ENCODE results near the gene CENPP. TPM values are rescaled to one million over a fixed set of nuclear protein-coding genes. Genes with fewer than 3 reads are reported as not detected.

CENPP gene
- polyA plus RNA-seq, 6 donors from 2014 or later, result 2.9 to 5.3 (median 4.2) TPM

GRCh38 chr9:92603990-92604389 is 278.2 kb downstream of the CENPP start:
- H3K27me3 Mint-ChIP-seq, result no peaks in the 10 kb centered on the region
- peaks cover 14 to 24% of the 10 kb centered on the region in 2 donors for H3K36me3 Mint-ChIP-seq
- peaks cover 11 to 24% (median 14%) of the 10 kb centered on the region in 7 donors for H3K9me3 Mint-ChIP-seq
- no peak for DNase-seq
- no peak for ATAC-seq (ENCODE audit: low read depth in 2 of 2)
- no peak overlapping the region for H3K27ac Mint-ChIP-seq
- no peak overlapping the region for H3K4me3 Mint-ChIP-seq
- peaks cover 0 to 3% (median 2%) of the 10 kb centered on the region in 3 donors for H3K4me1 Mint-ChIP-seq

GRCh38 chr9:92605224-92605623 is 279.5 kb downstream of the CENPP start:
- H3K36me3 Mint-ChIP-seq, result peaks cover 14 to 24% of the 10 kb centered on the region in 2 donors
- H3K27me3 Mint-ChIP-seq, result no peaks in the 10 kb centered on the region
- peaks cover 11 to 24% (median 14%) of the 10 kb centered on the region in 7 donors for H3K9me3 Mint-ChIP-seq
- no peak overlapping the region for H3K4me3 Mint-ChIP-seq
- DNase-seq (no peak), ATAC-seq (ENCODE audit: low read depth in 2 of 2) (no peak)
- H3K27ac Mint-ChIP-seq, result no peak overlapping the region
- peaks cover 0 to 3% (median 2%) of the 10 kb centered on the region in 3 donors for H3K4me1 Mint-ChIP-seq

- H3K36me3 Mint-ChIP-seq, result peaks cover 20 to 28% of the 10 kb centered on the region in 2 donors
These were observed 281.3 kb downstream of the CENPP start for GRCh38 chr9:92607088-92607487.

GRCh38 chr9:92607773-92608172 is 282.0 kb downstream of the CENPP start:
- Mint-ChIP-seq H3K4me1 (peaks cover 0 to 3% (median 0%) of the 10 kb centered on the region in 3 donors), H3K36me3 (peaks cover 18 to 26% of the 10 kb centered on the region in 2 donors), H3K9me3 (peaks cover 8 to 24% (median 14%) of the 10 kb centered on the region in 7 donors), H3K27me3 (no peaks in the 10 kb centered on the region), H3K4me3 (no peak overlapping the region), H3K27ac (no peak overlapping the region)
- DNase-seq (no peak), ATAC-seq (ENCODE audit: low read depth in 2 of 2) (no peak)

More at GRCh38 chr9:92607088-92607487, 281.3 kb downstream of the CENPP start:
- Mint-ChIP-seq H3K27ac (no peak overlapping the region), H3K4me1 (peaks cover 0 to 3% (median 2%) of the 10 kb centered on the region in 3 donors), H3K27me3 (no peaks in the 10 kb centered on the region), H3K9me3 (peaks cover 11 to 24% (median 14%) of the 10 kb centered on the region in 7 donors), H3K4me3 (no peak overlapping the region)
- no peak for DNase-seq
- no peak for ATAC-seq (ENCODE audit: low read depth in 2 of 2)

- no peak overlapping the region for H3K27ac Mint-ChIP-seq
- peaks cover 0 to 3% (median 0%) of the 10 kb centered on the region in 3 donors for H3K4me1 Mint-ChIP-seq
- H3K9me3 Mint-ChIP-seq, result peaks cover 7 to 20% (median 12%) of the 10 kb centered on the region in 7 donors
- H3K4me3 Mint-ChIP-seq, result no peak overlapping the region
- no peak for ATAC-seq (ENCODE audit: low read depth in 2 of 2)
- no peaks in the 10 kb centered on the region for H3K27me3 Mint-ChIP-seq
- no peak for DNase-seq
- peaks cover 17 to 23% of the 10 kb centered on the region in 2 donors for H3K36me3 Mint-ChIP-seq
These were observed 282.6 kb downstream of the CENPP start for GRCh38 chr9:92608241-92608908.

- peaks cover under 1 to 14% (median 7%) of the 10 kb centered on the region in 7 donors for H3K9me3 Mint-ChIP-seq
- DNase-seq, result no peak
- no peaks in the 10 kb centered on the region for H3K27me3 Mint-ChIP-seq
- ATAC-seq (ENCODE audit: low read depth in 2 of 2), result no peak
- no peaks in the 10 kb centered on the region for H3K4me1 Mint-ChIP-seq
- no peak overlapping the region for H3K4me3 Mint-ChIP-seq
- H3K36me3 Mint-ChIP-seq, result peaks cover 12 to 17% of the 10 kb centered on the region in 2 donors
- H3K27ac Mint-ChIP-seq, result no peak overlapping the region
These were observed 283.2 kb downstream of the CENPP start for GRCh38 chr9:92608909-92609445.

- Mint-ChIP-seq H3K4me1 (no peaks in the 10 kb centered on the region), H3K4me3 (no peak overlapping the region), H3K27ac (peak overlapping the region in 1 of 6 donors; percentile 41), H3K27me3 (no peaks in the 10 kb centered on the region), H3K9me3 (peaks cover 0 to 2% (median 0%) of the 10 kb centered on the region in 7 donors), H3K36me3 (peaks cover 18 to 19% of the 10 kb centered on the region in 2 donors)
- ATAC-seq (ENCODE audit: low read depth in 2 of 2) (no peak), DNase-seq (no peak)
These were observed 285.0 kb downstream of the CENPP start for GRCh38 chr9:92610470-92611420.

- no peak for DNase-seq
- H3K4me1 Mint-ChIP-seq, result no peaks in the 10 kb centered on the region
- no peak overlapping the region for H3K4me3 Mint-ChIP-seq
- H3K27ac Mint-ChIP-seq, result peak overlapping the region in 1 of 6 donors; percentile 61
- peaks cover 22 to 24% of the 10 kb centered on the region in 2 donors for H3K36me3 Mint-ChIP-seq
- ATAC-seq (ENCODE audit: low read depth in 2 of 2), result no peak
- no peaks in the 10 kb centered on the region for H3K9me3 Mint-ChIP-seq
- no peaks in the 10 kb centered on the region for H3K27me3 Mint-ChIP-seq
These were observed 286.0 kb downstream of the CENPP start for GRCh38 chr9:92611621-92612285.

GRCh38 chr9:92612292-92612691 is 286.5 kb downstream of the CENPP start:
- Mint-ChIP-seq H3K27me3 (no peaks in the 10 kb centered on the region), H3K9me3 (no peaks in the 10 kb centered on the region), H3K36me3 (peaks cover 22 to 24% of the 10 kb centered on the region in 2 donors), H3K4me3 (no peak overlapping the region), H3K27ac (no peak overlapping the region), H3K4me1 (no peaks in the 10 kb centered on the region)
- ATAC-seq (ENCODE audit: low read depth in 2 of 2) (no peak), DNase-seq (no peak)

DNA sequence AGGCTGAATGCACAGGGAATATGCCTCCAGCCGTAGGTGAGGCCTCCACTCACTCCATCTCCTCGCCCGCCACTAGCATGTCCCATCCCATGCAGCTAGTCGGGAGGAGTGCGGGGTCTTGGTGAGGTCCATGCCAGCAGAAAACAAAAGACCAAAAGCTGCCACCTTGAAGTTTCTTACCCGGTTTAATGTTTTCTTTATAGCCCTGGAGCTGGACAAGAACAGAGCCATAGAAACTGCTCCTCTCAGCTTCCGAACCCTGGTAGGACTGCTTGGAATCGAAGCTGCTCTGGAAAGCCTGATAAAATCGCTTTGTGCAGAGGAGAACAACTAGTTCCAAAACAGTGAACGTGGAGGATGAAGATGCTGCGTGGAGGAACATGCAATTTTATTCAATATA is 287.1 kb downstream of the CENPP start:
- no peak overlapping the region for H3K4me3 Mint-ChIP-seq
- no peak overlapping the region for H3K27ac Mint-ChIP-seq
- no peaks in the 10 kb centered on the region for H3K4me1 Mint-ChIP-seq
- H3K9me3 Mint-ChIP-seq, result no peaks in the 10 kb centered on the region
- no peaks in the 10 kb centered on the region for H3K27me3 Mint-ChIP-seq
- ATAC-seq (ENCODE audit: low read depth in 2 of 2) (no peak), DNase-seq (no peak)
- peaks cover 22 to 24% of the 10 kb centered on the region in 2 donors for H3K36me3 Mint-ChIP-seq

DNA sequence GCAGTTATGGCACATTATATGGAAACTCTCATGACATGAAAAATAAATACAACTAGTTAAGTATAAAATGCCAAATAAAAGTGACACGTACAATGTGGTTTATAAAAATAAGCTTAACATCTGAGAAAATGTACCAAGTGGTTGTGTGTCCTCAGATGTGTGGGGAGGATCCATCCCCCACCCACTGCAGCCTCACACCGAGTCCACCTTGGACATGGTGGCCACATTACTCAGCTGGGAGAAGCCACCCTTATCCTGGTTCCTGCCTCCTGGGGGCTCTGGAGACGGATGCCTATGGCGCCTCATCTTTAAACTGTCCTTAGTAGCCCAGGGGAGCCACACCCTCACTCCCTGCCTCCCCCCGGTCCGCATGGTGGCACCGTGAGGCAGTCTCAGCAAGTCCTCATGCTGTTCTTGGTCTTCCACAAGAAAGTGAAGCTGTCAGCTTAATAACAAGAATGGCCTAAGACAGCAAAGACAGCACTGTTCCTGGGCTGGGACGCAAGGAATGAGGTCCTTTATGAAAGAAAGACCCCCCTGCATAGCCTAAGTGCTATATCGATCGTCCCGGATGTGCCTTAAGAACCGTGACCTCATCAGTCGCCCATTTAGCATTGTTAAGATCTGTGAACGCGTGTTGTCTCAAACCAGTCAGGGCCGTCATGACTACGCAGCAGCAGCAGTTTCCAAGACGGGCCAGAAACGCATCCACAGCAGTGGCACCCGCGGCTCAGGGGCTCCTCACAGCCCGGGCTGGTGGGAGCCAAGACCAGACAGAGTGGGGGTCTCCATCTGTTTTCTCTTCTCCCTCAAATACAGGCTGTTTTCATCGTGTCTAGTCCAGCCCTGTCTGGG is 287.7 kb downstream of the CENPP start:
- Mint-ChIP-seq H3K4me3 (no peak overlapping the region), H3K4me1 (no peaks in the 10 kb centered on the region), H3K27me3 (no peaks in the 10 kb centered on the region), H3K27ac (no peak overlapping the region), H3K9me3 (no peaks in the 10 kb centered on the region), H3K36me3 (peaks cover 23 to 24% of the 10 kb centered on the region in 2 donors)
- ATAC-seq (ENCODE audit: low read depth in 2 of 2) (no peak), DNase-seq (no peak)

DNA sequence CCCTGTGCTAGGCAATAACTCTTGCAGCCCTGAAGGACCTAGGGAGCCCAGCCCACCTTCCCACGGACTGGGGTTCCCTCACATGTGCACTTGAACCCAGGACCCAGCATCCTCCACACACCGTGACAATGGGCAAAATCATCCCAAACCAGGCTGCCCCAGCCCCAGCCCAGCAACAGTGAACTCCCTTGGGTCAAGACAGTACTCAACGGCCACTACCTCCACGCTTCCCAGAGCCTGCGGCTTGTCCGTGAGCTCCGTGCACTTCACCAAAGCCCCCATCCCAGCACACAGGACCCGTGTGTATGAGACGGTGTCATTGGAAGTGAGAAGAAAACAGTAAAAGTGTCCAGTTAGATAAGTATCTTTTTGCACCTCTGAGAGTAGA is 288.4 kb downstream of the CENPP start:
- no peaks in the 10 kb centered on the region for H3K9me3 Mint-ChIP-seq
- no peaks in the 10 kb centered on the region for H3K4me1 Mint-ChIP-seq
- DNase-seq (no peak), ATAC-seq (ENCODE audit: low read depth in 2 of 2) (no peak)
- no peak overlapping the region for H3K4me3 Mint-ChIP-seq
- H3K27ac Mint-ChIP-seq, result no peak overlapping the region
- H3K27me3 Mint-ChIP-seq, result no peaks in the 10 kb centered on the region
- peaks cover 24 to 29% of the 10 kb centered on the region in 2 donors for H3K36me3 Mint-ChIP-seq

Measured in naive B cell (primary cell).